IMR-90 (cell line): Measurements from ENCODE around the gene MTREX. TPM values are rescaled to one million over a fixed set of nuclear protein-coding genes. Genes with fewer than 3 reads are reported as not detected.

Experiments
- ATAC-seq: fragments of 200-7000 bp; cut with Tn5 transposase; 2 replicates; pipeline ENCODE4 v1.9.1; 2020; ENCODE audit warnings: low read depth, mild to moderate bottlenecking, moderate library complexity
- BruUV-seq: library from RNA; stranded (reverse); fragments of 400-500 nt; replicated peaks from 2 replicates; lab custom pipeline; 2021; lab: Mats Ljungman, UMichigan
- CTCF ChIA-PET: fragments of 300-600 bp; formaldehyde crosslinking; extraction: SDS; loops from one replicate; lab custom pipeline; 2021; ENCODE audit warnings: antibody characterized with exemption; lab: Yijun Ruan, JAX
- POLR2A ChIA-PET: fragments of 300-600 bp; sonication (Branson Sonifier 250); formaldehyde crosslinking; loops from one replicate; lab custom pipeline; 2022; ENCODE audit warnings: antibody characterized with exemption; ENCODE audit not compliant: unreplicated experiment; lab: Charles Lee
- DNase-seq: peaks from one replicate; pipeline ENCODE4 v3.0.0; 2013
- H2AFZ ChIP-seq: replicated peaks from 2 replicates; pipeline ENCODE3; 2013; ENCODE audit warnings: low read length, mild to moderate bottlenecking; ENCODE audit not compliant: poor library complexity
- H2AK5ac ChIP-seq: 2 replicates; pipeline ENCODE4 v1.6.1; 2013; ENCODE audit warnings: low read depth, low read length, inconsistent platforms
- H2AK9ac ChIP-seq: replicated peaks from 2 replicates; pipeline ENCODE3; 2013; ENCODE audit warnings: mild to moderate bottlenecking, low read depth, low read length, moderate library complexity; ENCODE audit not compliant: poor library complexity
- H2BK120ac ChIP-seq: 2 replicates; pipeline ENCODE4 v1.6.1; 2013; ENCODE audit warnings: low read depth, low read length, inconsistent platforms
- H2BK15ac ChIP-seq: 3 replicates; pipeline ENCODE4 v1.6.1; 2013; ENCODE audit warnings: low read depth, low read length, inconsistent platforms
- H2BK20ac ChIP-seq: 2 replicates; pipeline ENCODE4 v1.6.1; 2013; ENCODE audit warnings: low read depth, mild to moderate bottlenecking, inconsistent platforms, low read length, moderate library complexity
- H2BK5ac ChIP-seq: 2 replicates; pipeline ENCODE4 v1.6.1; 2013; ENCODE audit warnings: mild to moderate bottlenecking, low read depth, low read length, inconsistent platforms; ENCODE audit not compliant: poor library complexity, severe bottlenecking
- H3K14ac ChIP-seq: replicated peaks from 2 replicates; pipeline ENCODE4 v1.6.1; 2013; ENCODE audit warnings: low read depth, low read length, inconsistent platforms
- H3K18ac ChIP-seq: 2 replicates; pipeline ENCODE4 v1.6.1; 2013; ENCODE audit warnings: low read depth, low read length, control low read depth
- H3K23ac ChIP-seq: 2 replicates; pipeline ENCODE4 v1.6.1; 2013; ENCODE audit warnings: low read depth, low read length, inconsistent platforms
- H3K27ac ChIP-seq: 2 replicates; pipeline ENCODE4 v1.5.1; 2013; ENCODE audit warnings: mild to moderate bottlenecking, control low read depth, low read length; ENCODE audit not compliant: insufficient read depth
- H3K27me3 ChIP-seq: 2 replicates; pipeline ENCODE4 v1.6.1; 2013; ENCODE audit warnings: low read length; ENCODE audit not compliant: control insufficient read depth, insufficient read depth
- H3K36me3 ChIP-seq: 2 replicates; pipeline ENCODE4 v1.6.1; 2013; ENCODE audit warnings: low read length, mixed read lengths; ENCODE audit not compliant: control insufficient read depth, insufficient read depth
- H3K4ac ChIP-seq: 2 replicates; pipeline ENCODE4 v1.6.1; 2013; ENCODE audit warnings: low read depth, low read length, inconsistent platforms
- H3K4me1 ChIP-seq: 2 replicates; pipeline ENCODE4 v1.6.1; 2013; ENCODE audit warnings: low read length, mixed read lengths; ENCODE audit not compliant: control insufficient read depth, insufficient read depth
- H3K4me2 ChIP-seq: 2 replicates; pipeline ENCODE4 v1.6.1; 2013; ENCODE audit warnings: low read depth, mild to moderate bottlenecking, control low read depth, low read length, moderate library complexity
- H3K4me3 ChIP-seq: 2 replicates; pipeline ENCODE4 v1.5.1; 2013; ENCODE audit warnings: low read depth, mild to moderate bottlenecking, control low read depth, low read length, moderate library complexity; ENCODE audit not compliant: insufficient read depth
- H3K56ac ChIP-seq: 2 replicates; pipeline ENCODE4 v1.6.1; 2013; ENCODE audit warnings: low read length, inconsistent platforms; ENCODE audit not compliant: insufficient read depth; ENCODE audit errors: extremely low read depth
- H3K79me1 ChIP-seq, 2 experiments: 2 replicates each; pipeline ENCODE4 v1.6.1; 2013; ENCODE audit warnings: low read length in 2 of 2, inconsistent platforms in 1 of 2, low read depth in 1 of 2
- H3K9ac ChIP-seq: 2 replicates; pipeline ENCODE4 v1.6.1; 2013; ENCODE audit warnings: low read depth, low read length, control low read depth
- H3K9me1 ChIP-seq: 2 replicates; pipeline ENCODE4 v1.6.1; 2013; ENCODE audit warnings: low read length, inconsistent platforms; ENCODE audit not compliant: insufficient read depth
- H3K9me3 ChIP-seq: 2 replicates; pipeline ENCODE4 v1.6.1; 2013; ENCODE audit warnings: low read length; ENCODE audit not compliant: control insufficient read depth, insufficient read depth
- H4K20me1 ChIP-seq: 2 replicates; pipeline ENCODE4 v1.6.1; 2013; ENCODE audit warnings: low read length, inconsistent platforms; ENCODE audit not compliant: insufficient read depth
- H4K5ac ChIP-seq: 2 replicates; pipeline ENCODE4 v1.6.1; 2013; ENCODE audit warnings: mild to moderate bottlenecking, low read depth, low read length, control low read depth
- H4K8ac ChIP-seq, 2 experiments: 2 replicates each; pipeline ENCODE4 v1.6.1; 2013; ENCODE audit warnings: low read depth in 2 of 2, low read length in 2 of 2, control low read depth in 1 of 2, inconsistent platforms in 1 of 2
- H4K91ac ChIP-seq: 2 replicates; pipeline ENCODE4 v1.6.1; 2013; ENCODE audit warnings: low read depth, low read length, inconsistent platforms; ENCODE audit not compliant: insufficient read depth
- BHLHE40 ChIP-seq: fragments of 150-350 bp; IDR thresholded peaks from 2 replicates; pipeline ENCODE4 v1.6.1; 2016; ENCODE audit warnings: mild to moderate bottlenecking, low read depth, low read length
- CEBPB ChIP-seq: IDR thresholded peaks from 2 replicates; pipeline ENCODE4 v1.6.1; 2012; ENCODE audit warnings: low read depth, low read length, improper control_type of control experiment
- FOS ChIP-seq: fragments of 150-350 bp; IDR thresholded peaks from 2 replicates; pipeline ENCODE4 v1.6.1; 2016; ENCODE audit warnings: low read depth, low read length
- MAFK ChIP-seq: IDR thresholded peaks from 2 replicates; pipeline ENCODE4 v1.6.1; 2012; ENCODE audit warnings: low read depth, low read length, improper control_type of control experiment
- MAZ ChIP-seq: IDR thresholded peaks from 2 replicates; pipeline ENCODE4 v1.6.1; 2012; ENCODE audit warnings: low read depth, mild to moderate bottlenecking, low read length, improper control_type of control experiment, moderate library complexity, borderline replicate concordance
- MXI1 ChIP-seq: IDR thresholded peaks from 2 replicates; pipeline ENCODE4 v1.6.1; 2012; ENCODE audit warnings: low read depth, mild to moderate bottlenecking, low read length, moderate library complexity, borderline replicate concordance
- RCOR1 ChIP-seq: IDR thresholded peaks from 2 replicates; pipeline ENCODE4 v1.6.1; 2012; ENCODE audit warnings: mild to moderate bottlenecking, low read length, improper control_type of control experiment; ENCODE audit not compliant: insufficient replicate concordance
- WGBS, 2 experiments: methylation state at CpG; one replicate each; pipeline versions ENCODE4 v1.1.5 to v1.1.7; 2013; ENCODE audit warnings: missing lambda C conversion rate in 2 of 2; ENCODE audit not compliant: insufficient read length in 1 of 2; ENCODE audit errors: extremely low coverage in 2 of 2; 5-methylcytosine and 5-hydroxymethylcytosine counted together
- dilution Hi-C: fragments of 300-500 bp; cut with HindIII; formaldehyde crosslinking; loops from one replicate; pipeline ENCODE4 v1.14.3; 2018; ENCODE audit warnings: low sequenced_read_pairs; ENCODE audit not compliant: unreplicated experiment
- in situ Hi-C: fragments of 300-500 bp; cut with MboI; formaldehyde crosslinking; loops from 3 replicates; pipeline ENCODE4 v1.14.3; 2019; ENCODE audit warnings: low sequenced_read_pairs, inconsistent platforms, mixed read lengths
- intact Hi-C: fragments of 100-400 bp; cut with micrococcal nuclease; formaldehyde crosslinking; loops from 2 replicates; pipeline ENCODE4 v1.10.0; 2022
- polyA plus RNA-seq, 3 experiments: library from polyadenylated mRNA; depleted of rRNA; stranded (reverse); fragments of >200 nt; gene quantifications; 2 replicates each; pipeline ENCODE4 v1.2.3, GENCODE V29; 2012; ENCODE audit warnings: low replicate concordance in 1 of 3
- total RNA-seq: library from RNA; depleted of rRNA; stranded (reverse); fragments of >200 nt; gene quantifications from 2 replicates; pipeline ENCODE4 v1.2.3, GENCODE V29; 2012
- TF ChIP-seq, protein P1 (sequence below): conservative IDR thresholded peaks from 2 replicates; pipeline ENCODE4 v1.5.1; 2012; ENCODE audit warnings: mild to moderate bottlenecking, low read depth, low read length, improper control_type of control experiment
- TF ChIP-seq, protein P2 (sequence below): fragments of 150-350 bp; IDR thresholded peaks from 2 replicates; pipeline ENCODE4 v1.6.1; 2017; ENCODE audit warnings: mild to moderate bottlenecking, antibody characterized with exemption, low read length, low read depth

Gene MTREX
- total and polyA plus RNA-seq, 2 of the 4 experiments (the other 2 are of a cell fraction), result 22.1 to 33.2 TPM

DNA sequence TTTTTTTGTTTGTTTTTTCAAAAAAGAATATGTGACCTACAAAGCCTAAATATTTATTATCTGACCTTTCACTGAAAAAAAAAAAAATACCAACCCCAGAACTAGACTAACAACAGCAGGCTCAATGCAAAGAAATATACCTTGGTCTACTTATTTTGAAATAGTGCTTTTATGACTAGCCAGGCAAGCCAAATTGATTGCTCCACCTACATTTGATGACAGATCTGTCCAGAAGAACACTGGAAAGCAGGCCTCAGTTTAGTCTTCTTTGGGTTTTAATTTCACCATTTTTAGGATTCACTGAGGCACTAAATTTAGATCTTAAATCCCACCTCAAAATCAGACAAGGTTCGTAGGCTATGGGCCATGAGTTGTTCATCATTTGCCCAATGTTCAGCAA is 129.7 kb downstream of the MTREX start:
- WGBS, 2 experiments, result no CpG with 5 or more reads among the region's 1 CpG
- H2BK120ac ChIP-seq, result peak overlapping the region; percentile 68
- in situ Hi-C loops, result no loop called here

More for the DNA sequence above, 129.7 kb downstream of the MTREX start:
- ChIA-PET CTCF (no interaction called here), POLR2A (no interaction called here)
- Histone ChIP-seq H2AK9ac (no peak overlapping the region), H3K14ac (peak overlapping the region; percentile 53), H3K23ac (no peak overlapping the region), H3K36me3 (peaks cover 9% of the 10 kb centered on the region), H2AK5ac (peak overlapping the region; percentile 45), H2AFZ (no peak overlapping the region), H3K9me1 (0 out of 2 replicates have a peak, but pooled peaks cover 4% of the 10 kb centered on the region), H4K20me1 (peaks cover 3% of the 10 kb centered on the region; the same call in 1 of the 2 replicates), H4K5ac (no peak overlapping the region), H2BK20ac (peak overlapping the region; percentile 35; the same call in 1 of the 2 replicates), H3K4me3 (no peak overlapping the region), H3K4me2 (no peak overlapping the region), H3K18ac (peak overlapping the region; percentile 20; the same call in 1 of the 2 replicates), H3K4ac (peak overlapping the region; percentile 12; the same call in 1 of the 2 replicates), H3K4me1 (peaks cover 14% of the 10 kb centered on the region), H3K9ac (no peak overlapping the region), H2BK5ac (peak overlapping the region; percentile 85), H3K27ac (peak overlapping the region; percentile 81; the same call in 1 of the 2 replicates), H3K79me1 (peaks cover 0 to 4% of the 10 kb centered on the region in 2 experiments; a peak in 1 of 4 replicates), H4K91ac (no peak overlapping the region), H3K27me3 (no peaks in the 10 kb centered on the region), H4K8ac (peak overlapping the region in 1 of 2 experiments; percentile 10; a peak in 1 of 4 replicates), H2BK15ac (0 out of 3 replicates have a peak overlapping the region, but pooled peaks have one; percentile 49), H3K56ac (no peak overlapping the region), H3K9me3 (peaks cover 2% of the 10 kb centered on the region)
- TF ChIP-seq CEBPB, result no peak
- TF ChIP-seq, protein P1, sequence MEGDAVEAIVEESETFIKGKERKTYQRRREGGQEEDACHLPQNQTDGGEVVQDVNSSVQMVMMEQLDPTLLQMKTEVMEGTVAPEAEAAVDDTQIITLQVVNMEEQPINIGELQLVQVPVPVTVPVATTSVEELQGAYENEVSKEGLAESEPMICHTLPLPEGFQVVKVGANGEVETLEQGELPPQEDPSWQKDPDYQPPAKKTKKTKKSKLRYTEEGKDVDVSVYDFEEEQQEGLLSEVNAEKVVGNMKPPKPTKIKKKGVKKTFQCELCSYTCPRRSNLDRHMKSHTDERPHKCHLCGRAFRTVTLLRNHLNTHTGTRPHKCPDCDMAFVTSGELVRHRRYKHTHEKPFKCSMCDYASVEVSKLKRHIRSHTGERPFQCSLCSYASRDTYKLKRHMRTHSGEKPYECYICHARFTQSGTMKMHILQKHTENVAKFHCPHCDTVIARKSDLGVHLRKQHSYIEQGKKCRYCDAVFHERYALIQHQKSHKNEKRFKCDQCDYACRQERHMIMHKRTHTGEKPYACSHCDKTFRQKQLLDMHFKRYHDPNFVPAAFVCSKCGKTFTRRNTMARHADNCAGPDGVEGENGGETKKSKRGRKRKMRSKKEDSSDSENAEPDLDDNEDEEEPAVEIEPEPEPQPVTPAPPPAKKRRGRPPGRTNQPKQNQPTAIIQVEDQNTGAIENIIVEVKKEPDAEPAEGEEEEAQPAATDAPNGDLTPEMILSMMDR, result no peak
- no peak for TF ChIP-seq MAZ
- TF ChIP-seq BHLHE40, result no peak
- no peak for TF ChIP-seq RCOR1
- TF ChIP-seq, protein P2, sequence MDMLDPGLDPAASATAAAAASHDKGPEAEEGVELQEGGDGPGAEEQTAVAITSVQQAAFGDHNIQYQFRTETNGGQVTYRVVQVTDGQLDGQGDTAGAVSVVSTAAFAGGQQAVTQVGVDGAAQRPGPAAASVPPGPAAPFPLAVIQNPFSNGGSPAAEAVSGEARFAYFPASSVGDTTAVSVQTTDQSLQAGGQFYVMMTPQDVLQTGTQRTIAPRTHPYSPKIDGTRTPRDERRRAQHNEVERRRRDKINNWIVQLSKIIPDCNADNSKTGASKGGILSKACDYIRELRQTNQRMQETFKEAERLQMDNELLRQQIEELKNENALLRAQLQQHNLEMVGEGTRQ, result no peak
- TF ChIP-seq MAFK, result no peak
- TF ChIP-seq MXI1, result no peak
- TF ChIP-seq FOS, result no peak
- BruUV-seq, result no TSS peak
- dilution Hi-C loops (no loop called here), intact Hi-C loops (no loop called here)
- ATAC-seq (no peak), DNase-seq (no peak)
